Trophoblast cell (in vitro differentiated cells and primary cell): ENCODE data around the gene NFKBIB.

Source experiments
- DNase-seq, 2 donors: peaks; one replicate each; pipeline ENCODE4 v3.0.0-alpha.2; 2016
- H2AFZ ChIP-seq: 2 replicates; pipeline ENCODE4 v1.6.1; 2013; ENCODE audit warnings: low read length, moderate library complexity, mild to moderate bottlenecking; ENCODE audit not compliant: insufficient read depth, poor library complexity
- H2AK5ac ChIP-seq: 2 replicates; pipeline ENCODE4 v1.6.1; 2013; ENCODE audit warnings: mild to moderate bottlenecking, low read length
- H2BK120ac ChIP-seq: 2 replicates; pipeline ENCODE4 v1.6.1; 2013; ENCODE audit warnings: low read length, mild to moderate bottlenecking, moderate library complexity; ENCODE audit not compliant: insufficient read depth, poor library complexity
- H2BK12ac ChIP-seq: 2 replicates; pipeline ENCODE4 v1.6.1; 2013; ENCODE audit warnings: mild to moderate bottlenecking, low read length, moderate library complexity
- H2BK5ac ChIP-seq: 2 replicates; pipeline ENCODE4 v1.6.1; 2013; ENCODE audit warnings: low read length, low read depth, moderate library complexity, mild to moderate bottlenecking; ENCODE audit not compliant: poor library complexity
- H3K14ac ChIP-seq: 2 replicates; pipeline ENCODE4 v1.6.1; 2013; ENCODE audit warnings: mild to moderate bottlenecking, low read length
- H3K18ac ChIP-seq: 2 replicates; pipeline ENCODE4 v1.6.1; 2013; ENCODE audit warnings: mild to moderate bottlenecking, low read length
- H3K23ac ChIP-seq: 2 replicates; pipeline ENCODE4 v1.6.1; 2013; ENCODE audit warnings: low read length
- H3K27ac ChIP-seq: 2 replicates; pipeline ENCODE4 v1.5.1; 2013; ENCODE audit warnings: low read depth, mild to moderate bottlenecking, inconsistent platforms, low read length, moderate library complexity
- H3K27me3 ChIP-seq: 2 replicates; pipeline ENCODE4 v1.6.1; 2013; ENCODE audit warnings: inconsistent platforms, mild to moderate bottlenecking, low read length, moderate library complexity; ENCODE audit not compliant: insufficient read depth
- H3K36me3 ChIP-seq, 2 experiments: 1 replicate in 1 of 2; 2 replicates in 1 of 2; pipeline ENCODE4 v1.6.1; 2013; ENCODE audit warnings: low read length in 2 of 2, mild to moderate bottlenecking in 2 of 2, moderate library complexity in 1 of 2; ENCODE audit not compliant: insufficient read depth in 2 of 2, control insufficient read depth in 1 of 2
- H3K4ac ChIP-seq: 2 replicates; pipeline ENCODE4 v1.6.1; 2013; ENCODE audit warnings: low read depth, mild to moderate bottlenecking, low read length, moderate library complexity
- H3K4me1 ChIP-seq, 2 experiments: 1 replicate in 1 of 2; 2 replicates in 1 of 2; pipeline ENCODE4 v1.6.1; 2013; ENCODE audit warnings: low read length in 2 of 2, mild to moderate bottlenecking in 2 of 2, moderate library complexity in 1 of 2; ENCODE audit not compliant: insufficient read depth in 2 of 2, control insufficient read depth in 1 of 2
- H3K4me2 ChIP-seq: 2 replicates; pipeline ENCODE4 v1.6.1; 2013; ENCODE audit warnings: inconsistent platforms, mild to moderate bottlenecking, low read length, moderate library complexity
- H3K4me3 ChIP-seq: 2 replicates; pipeline ENCODE4 v1.5.1; 2013; ENCODE audit warnings: mild to moderate bottlenecking, low read depth, low read length, inconsistent platforms
- H3K79me1 ChIP-seq: one replicate; pipeline ENCODE4 v1.6.1; 2013; ENCODE audit warnings: low read length
- H3K79me2 ChIP-seq: 2 replicates; pipeline ENCODE4 v1.6.1; 2013; ENCODE audit warnings: low read length, mild to moderate bottlenecking; ENCODE audit not compliant: control insufficient read depth, insufficient read depth, poor library complexity
- H3K9ac ChIP-seq: 2 replicates; pipeline ENCODE4 v1.6.1; 2013; ENCODE audit warnings: mild to moderate bottlenecking, low read length
- H3K9me3 ChIP-seq: 2 replicates; pipeline ENCODE4 v1.6.1; 2013; ENCODE audit warnings: low read depth, mild to moderate bottlenecking, control low read depth, inconsistent platforms, low read length; ENCODE audit not compliant: insufficient read depth
- H4K12ac ChIP-seq: 2 replicates; pipeline ENCODE4 v1.6.1; 2013; ENCODE audit warnings: low read depth, mild to moderate bottlenecking, low read length, moderate library complexity
- H4K8ac ChIP-seq: 2 replicates; pipeline ENCODE4 v1.6.1; 2013; ENCODE audit warnings: low read depth, mild to moderate bottlenecking, low read length, moderate library complexity
- H4K91ac ChIP-seq: one replicate; pipeline ENCODE4 v1.6.1; 2013; ENCODE audit warnings: low read depth, mild to moderate bottlenecking, low read length, moderate library complexity
- WGBS: extraction: QIAGEN DNeasy Blood & Tissue Kit; methylation state at CpG from one replicate; pipeline ENCODE4 v1.1.7; 2013; ENCODE audit warnings: missing lambda C conversion rate; ENCODE audit not compliant: insufficient read length, insufficient coverage; ENCODE audit errors: extremely low coverage; 5-methylcytosine and 5-hydroxymethylcytosine counted together

The NFKBIB gene

GRCh38 chr19:38918526-38918925, 18.8 kb downstream of the NFKBIB start:
- no peak for DNase-seq
- H2BK5ac ChIP-seq, result no peak overlapping the region
- no peak overlapping the region for H4K91ac ChIP-seq
- no peak overlapping the region for H3K4ac ChIP-seq
- no peak overlapping the region for H3K4me2 ChIP-seq
- no peaks in the 10 kb centered on the region for H3K4me1 ChIP-seq
- no peak overlapping the region for H2AFZ ChIP-seq
- no peak overlapping the region for H3K18ac ChIP-seq
- H4K12ac ChIP-seq, result no peak overlapping the region
- H3K79me1 ChIP-seq, result no peaks in the 10 kb centered on the region
- no peak overlapping the region for H3K14ac ChIP-seq
- peaks cover 5 to 24% of the 10 kb centered on the region in 2 experiments for H3K36me3 ChIP-seq
- no peak overlapping the region for H2BK12ac ChIP-seq
- no peak overlapping the region for H2AK5ac ChIP-seq
- no CpG with 5 or more reads among the region's 10 CpGs for WGBS
- no peak overlapping the region for H3K27ac ChIP-seq
- no peak overlapping the region for H2BK120ac ChIP-seq
- H3K4me3 ChIP-seq, result no peak overlapping the region
- H3K9ac ChIP-seq, result no peak overlapping the region
- no peak overlapping the region for H3K23ac ChIP-seq
- no peaks in the 10 kb centered on the region for H3K27me3 ChIP-seq
- no peaks in the 10 kb centered on the region for H3K79me2 ChIP-seq
- H4K8ac ChIP-seq, result no peak overlapping the region
- H3K9me3 ChIP-seq, result no peaks in the 10 kb centered on the region

GRCh38 chr19:38919837-38920601, 20.2 kb downstream of the NFKBIB start:
- no peak overlapping the region for H2BK5ac ChIP-seq
- no peaks in the 10 kb centered on the region for H3K79me1 ChIP-seq
- H3K14ac ChIP-seq, result no peak overlapping the region
- no peak for DNase-seq
- H4K12ac ChIP-seq, result no peak overlapping the region
- no peak overlapping the region for H3K4ac ChIP-seq
- no peaks in the 10 kb centered on the region for H3K4me1 ChIP-seq
- H3K9me3 ChIP-seq, result no peaks in the 10 kb centered on the region
- H3K4me2 ChIP-seq, result no peak overlapping the region
- no peak overlapping the region for H3K23ac ChIP-seq
- H4K91ac ChIP-seq, result no peak overlapping the region
- H2BK12ac ChIP-seq, result no peak overlapping the region
- H3K79me2 ChIP-seq, result no peaks in the 10 kb centered on the region
- no peak overlapping the region for H4K8ac ChIP-seq
- WGBS, result no CpG with 5 or more reads among the region's 21 CpGs
- H3K27me3 ChIP-seq, result no peaks in the 10 kb centered on the region
- no peak overlapping the region for H2AFZ ChIP-seq
- peaks cover 14 to 33% of the 10 kb centered on the region in 2 experiments for H3K36me3 ChIP-seq
- no peak overlapping the region for H3K4me3 ChIP-seq
- no peak overlapping the region for H3K9ac ChIP-seq
- no peak overlapping the region for H2AK5ac ChIP-seq
- H3K18ac ChIP-seq, result no peak overlapping the region
- no peak overlapping the region for H2BK120ac ChIP-seq
- no peak overlapping the region for H3K27ac ChIP-seq

GRCh38 chr19:38920602-38921419, 21.0 kb downstream of the NFKBIB start:
- no CpG with 5 or more reads among the region's 14 CpGs for WGBS
- H4K8ac ChIP-seq, result no peak overlapping the region
- no peaks in the 10 kb centered on the region for H3K4me1 ChIP-seq
- H3K4ac ChIP-seq, result no peak overlapping the region
- no peak for DNase-seq
- H2AK5ac ChIP-seq, result no peak overlapping the region
- no peak overlapping the region for H3K18ac ChIP-seq
- H2BK5ac ChIP-seq, result no peak overlapping the region
- H3K9ac ChIP-seq, result no peak overlapping the region
- H2AFZ ChIP-seq, result no peak overlapping the region
- no peak overlapping the region for H2BK120ac ChIP-seq
- no peak overlapping the region for H3K4me2 ChIP-seq
- H2BK12ac ChIP-seq, result no peak overlapping the region
- H3K14ac ChIP-seq, result no peak overlapping the region
- peaks cover 21 to 37% of the 10 kb centered on the region in 2 experiments for H3K36me3 ChIP-seq
- H3K23ac ChIP-seq, result no peak overlapping the region
- no peaks in the 10 kb centered on the region for H3K79me1 ChIP-seq
- no peaks in the 10 kb centered on the region for H3K27me3 ChIP-seq
- no peaks in the 10 kb centered on the region for H3K79me2 ChIP-seq
- H4K91ac ChIP-seq, result no peak overlapping the region
- no peaks in the 10 kb centered on the region for H3K9me3 ChIP-seq
- H3K27ac ChIP-seq, result no peak overlapping the region
- H3K4me3 ChIP-seq, result no peak overlapping the region
- no peak overlapping the region for H4K12ac ChIP-seq

GRCh38 chr19:38921420-38922274, 21.9 kb downstream of the NFKBIB start:
- Histone ChIP-seq H2BK5ac (no peak overlapping the region), H3K27me3 (no peaks in the 10 kb centered on the region), H3K4me1 (no peaks in the 10 kb centered on the region), H3K9ac (no peak overlapping the region), H3K36me3 (peaks cover 26 to 40% of the 10 kb centered on the region in 2 experiments), H3K27ac (no peak overlapping the region), H3K9me3 (no peaks in the 10 kb centered on the region), H3K14ac (no peak overlapping the region), H2BK120ac (no peak overlapping the region), H4K12ac (no peak overlapping the region), H3K79me1 (no peaks in the 10 kb centered on the region), H3K4me3 (no peak overlapping the region), H3K23ac (no peak overlapping the region), H3K4ac (no peak overlapping the region), H2AK5ac (no peak overlapping the region), H3K18ac (no peak overlapping the region), H4K8ac (no peak overlapping the region), H4K91ac (no peak overlapping the region), H2AFZ (no peak overlapping the region), H3K4me2 (no peak overlapping the region), H2BK12ac (no peak overlapping the region), H3K79me2 (no peaks in the 10 kb centered on the region)
- no peak for DNase-seq
- WGBS, result no CpG with 5 or more reads among the region's 20 CpGs
